OCI-LY7 (cell line): ENCODE results near the gene ACOT8. TPM values are rescaled to one million over a fixed set of nuclear protein-coding genes. Genes with fewer than 3 reads are reported as not detected.

Experiments used
- BruUV-seq: library from RNA; stranded (reverse); fragments of 400-500 nt; replicated peaks from 2 replicates; lab custom pipeline; 2021; lab: Mats Ljungman, UMichigan
- CTCF ChIA-PET: fragments of 300-600 bp; sonication (Branson Sonifier 250); formaldehyde crosslinking; loops from one replicate; lab custom pipeline; 2022; ENCODE audit warnings: antibody characterized with exemption; ENCODE audit not compliant: unreplicated experiment; lab: Charles Lee
- POLR2A ChIA-PET: fragments of 300-600 bp; sonication (Branson Sonifier 250); formaldehyde crosslinking; loops from one replicate; lab custom pipeline; 2022; ENCODE audit warnings: antibody characterized with exemption; lab: Charles Lee
- DNase-seq: peaks from one replicate; pipeline ENCODE4 v3.0.0-alpha.2; 2015; ENCODE audit warnings: low spot score
- H2AFZ ChIP-seq: fragments of 200-600 bp; sonication (generic), shearing (Covaris generic); 2 replicates; pipeline ENCODE4 v1.6.1; 2014; ENCODE audit warnings: mild to moderate bottlenecking, antibody characterized with exemption, low read length, moderate library complexity
- H3K27ac ChIP-seq: fragments of 200-600 bp; sonication (generic); 2 replicates; pipeline ENCODE4 v1.5.1; 2014; ENCODE audit warnings: mixed run types, low read depth, mild to moderate bottlenecking, moderate library complexity, low read length, inconsistent platforms; ENCODE audit not compliant: poor library complexity, severe bottlenecking
- H3K36me3 ChIP-seq: fragments of 200-600 bp; sonication (generic); 2 replicates; pipeline ENCODE4 v1.6.1; 2014; ENCODE audit warnings: mild to moderate bottlenecking, antibody characterized with exemption, low read length, moderate library complexity, mixed read lengths; ENCODE audit not compliant: insufficient read depth
- H3K4me1 ChIP-seq: fragments of 200-600 bp; sonication (generic); 2 replicates; pipeline ENCODE4 v1.5.1; 2014; ENCODE audit warnings: mild to moderate bottlenecking, low read length; ENCODE audit not compliant: insufficient read depth, poor library complexity, severe bottlenecking
- H3K4me2 ChIP-seq: fragments of 200-600 bp; sonication (generic); 2 replicates; pipeline ENCODE4 v1.6.1; 2014; ENCODE audit warnings: mild to moderate bottlenecking, low read length
- H3K4me3 ChIP-seq: fragments of 200-600 bp; sonication (generic); 2 replicates; pipeline ENCODE4 v1.5.1; 2014; ENCODE audit warnings: mild to moderate bottlenecking, low read depth, low read length; ENCODE audit not compliant: poor library complexity, severe bottlenecking
- H3K79me2 ChIP-seq: fragments of 200-600 bp; sonication (generic); 2 replicates; pipeline ENCODE4 v1.6.1; 2016; ENCODE audit warnings: low read depth, mild to moderate bottlenecking, low read length, moderate library complexity, mixed read lengths; ENCODE audit not compliant: insufficient read depth
- H3K9me2 ChIP-seq: fragments of 200-600 bp; sonication (generic); 2 replicates; pipeline ENCODE4 v1.6.1; 2016; ENCODE audit warnings: mild to moderate bottlenecking, low read length, mixed read lengths; ENCODE audit not compliant: insufficient read depth
- H3K9me3 ChIP-seq: fragments of 200-600 bp; sonication (generic); 2 replicates; pipeline ENCODE4 v1.6.1; 2014; ENCODE audit warnings: mild to moderate bottlenecking, mixed run types, low read length, mixed read lengths
- H4K20me1 ChIP-seq: fragments of 200-600 bp; sonication (generic); 2 replicates; pipeline ENCODE4 v1.6.1; 2014; ENCODE audit warnings: mild to moderate bottlenecking, antibody characterized with exemption, low read length, moderate library complexity, mixed read lengths; ENCODE audit not compliant: insufficient read depth
- EZH2phosphoT487 ChIP-seq: fragments of 200-600 bp; sonication (generic); IDR thresholded peaks from 2 replicates; pipeline ENCODE4 v1.6.1; 2018; ENCODE audit warnings: low read depth, borderline replicate concordance, mild to moderate bottlenecking, mixed run types, antibody characterized with exemption, low read length, moderate library complexity, mixed read lengths
- intact Hi-C: fragments of 100-400 bp; cut with micrococcal nuclease; formaldehyde crosslinking; loops from one replicate; pipeline ENCODE4 v1.10.0; 2022; ENCODE audit not compliant: unreplicated experiment
- total RNA-seq, 2 experiments: library from RNA; depleted of rRNA in 1 of 2; stranded (reverse); fragments of >200 nt in 1 of 2; shearing (Covaris generic) in 1 of 2; gene quantifications; 2 replicates each; pipeline ENCODE4 v1.2.3, GENCODE V29; 2014 to 2022
- TF ChIP-seq, protein P1 (sequence below): fragments of 200-600 bp; sonication (generic); conservative IDR thresholded peaks from 2 replicates; pipeline ENCODE4 v1.5.1; 2014; ENCODE audit warnings: mild to moderate bottlenecking, antibody characterized with exemption, low read length, moderate library complexity, mixed read lengths

ACOT8 gene
- total RNA-seq, 2 experiments from 2014 or later: 28.2 to 37.1 TPM

DNA sequence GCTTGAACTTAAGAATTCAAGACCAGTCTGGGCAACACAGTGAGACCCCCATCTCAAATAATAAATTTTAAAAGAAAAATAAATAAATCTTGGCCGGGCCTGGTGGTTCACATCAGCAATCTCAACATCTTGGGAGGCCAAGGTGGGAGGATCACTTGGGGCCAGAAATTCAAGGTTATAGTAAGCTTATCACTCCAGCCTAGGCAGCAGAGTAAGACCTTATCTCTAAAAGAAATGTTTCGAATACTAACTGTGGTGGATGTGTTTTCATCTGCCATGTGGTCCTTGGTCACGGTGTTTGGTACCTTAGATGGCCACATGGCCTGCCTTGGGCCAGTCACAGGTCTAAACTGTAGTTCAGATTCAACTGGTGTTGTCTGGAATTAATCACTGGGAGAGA is 39.0 kb downstream of the ACOT8 start:
- Histone ChIP-seq H3K36me3 (peaks cover 52% of the 10 kb centered on the region), H3K27ac (no peak overlapping the region), H3K4me3 (no peak overlapping the region), H3K4me1 (peaks cover 19% of the 10 kb centered on the region), H3K9me3 (no peaks in the 10 kb centered on the region), H3K79me2 (peaks cover 20% of the 10 kb centered on the region), H3K9me2 (no peaks in the 10 kb centered on the region), H2AFZ (no peak overlapping the region), H3K4me2 (no peak overlapping the region), H4K20me1 (no peaks in the 10 kb centered on the region)
- ChIA-PET POLR2A (no interaction called here), CTCF (no interaction called here)
- intact Hi-C loops: no loop called here
- TF ChIP-seq, protein P1, sequence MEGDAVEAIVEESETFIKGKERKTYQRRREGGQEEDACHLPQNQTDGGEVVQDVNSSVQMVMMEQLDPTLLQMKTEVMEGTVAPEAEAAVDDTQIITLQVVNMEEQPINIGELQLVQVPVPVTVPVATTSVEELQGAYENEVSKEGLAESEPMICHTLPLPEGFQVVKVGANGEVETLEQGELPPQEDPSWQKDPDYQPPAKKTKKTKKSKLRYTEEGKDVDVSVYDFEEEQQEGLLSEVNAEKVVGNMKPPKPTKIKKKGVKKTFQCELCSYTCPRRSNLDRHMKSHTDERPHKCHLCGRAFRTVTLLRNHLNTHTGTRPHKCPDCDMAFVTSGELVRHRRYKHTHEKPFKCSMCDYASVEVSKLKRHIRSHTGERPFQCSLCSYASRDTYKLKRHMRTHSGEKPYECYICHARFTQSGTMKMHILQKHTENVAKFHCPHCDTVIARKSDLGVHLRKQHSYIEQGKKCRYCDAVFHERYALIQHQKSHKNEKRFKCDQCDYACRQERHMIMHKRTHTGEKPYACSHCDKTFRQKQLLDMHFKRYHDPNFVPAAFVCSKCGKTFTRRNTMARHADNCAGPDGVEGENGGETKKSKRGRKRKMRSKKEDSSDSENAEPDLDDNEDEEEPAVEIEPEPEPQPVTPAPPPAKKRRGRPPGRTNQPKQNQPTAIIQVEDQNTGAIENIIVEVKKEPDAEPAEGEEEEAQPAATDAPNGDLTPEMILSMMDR: no peak
- no peak for TF ChIP-seq EZH2phosphoT487
- no peak for DNase-seq
- no TSS peak for BruUV-seq

DNA sequence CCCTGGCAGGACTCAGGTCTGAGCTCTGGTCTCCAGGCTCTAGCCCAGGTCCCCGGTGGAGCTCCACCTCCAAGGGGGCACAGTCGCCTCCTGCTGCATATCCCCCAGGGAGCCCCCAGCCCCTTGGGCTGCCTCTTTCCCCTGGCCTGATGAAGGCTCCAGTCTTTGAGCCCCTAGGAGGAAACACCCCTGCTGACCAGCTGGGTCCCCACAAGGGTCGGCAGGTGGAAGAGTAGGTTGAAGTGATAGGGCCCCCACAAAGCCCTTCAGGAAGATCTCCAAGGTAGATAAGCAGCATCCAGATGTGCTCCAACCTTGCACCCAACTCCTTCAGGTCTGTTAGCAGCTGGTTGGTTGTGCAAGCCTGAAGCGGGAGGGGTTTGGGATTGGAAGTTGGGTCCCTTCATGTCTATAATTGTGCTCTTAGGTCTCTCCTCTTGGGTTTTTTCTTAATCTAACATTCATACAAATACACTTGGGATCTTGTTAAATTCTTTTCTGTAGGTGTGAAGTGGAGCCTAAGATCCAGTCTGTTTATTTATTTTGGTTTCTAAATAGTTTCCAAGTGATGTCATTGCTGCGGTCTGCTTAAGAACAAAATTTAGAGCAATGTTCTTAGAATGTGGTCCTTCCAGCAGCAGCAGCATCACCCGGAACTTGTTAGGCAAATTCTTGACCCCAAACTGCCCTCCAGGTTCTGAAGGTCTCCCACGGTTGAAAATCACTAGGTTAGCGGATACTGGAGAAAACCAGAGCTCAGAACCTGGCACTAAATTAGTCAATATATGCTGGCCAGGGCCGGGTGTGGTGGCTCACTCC is 39.6 kb downstream of the ACOT8 start:
- ChIA-PET CTCF (no interaction called here), POLR2A (no interaction called here)
- Histone ChIP-seq H3K9me3 (no peaks in the 10 kb centered on the region), H3K79me2 (peaks cover 26% of the 10 kb centered on the region), H3K4me1 (peaks cover 19% of the 10 kb centered on the region), H3K4me3 (no peak overlapping the region), H4K20me1 (no peaks in the 10 kb centered on the region), H3K9me2 (no peaks in the 10 kb centered on the region), H3K4me2 (no peak overlapping the region), H2AFZ (no peak overlapping the region), H3K36me3 (peaks cover 59% of the 10 kb centered on the region), H3K27ac (no peak overlapping the region)
- intact Hi-C loops: no loop called here
- TF ChIP-seq, protein P1: no peak
- no peak for TF ChIP-seq EZH2phosphoT487
- no peak for DNase-seq
- no TSS peak for BruUV-seq

DNA sequence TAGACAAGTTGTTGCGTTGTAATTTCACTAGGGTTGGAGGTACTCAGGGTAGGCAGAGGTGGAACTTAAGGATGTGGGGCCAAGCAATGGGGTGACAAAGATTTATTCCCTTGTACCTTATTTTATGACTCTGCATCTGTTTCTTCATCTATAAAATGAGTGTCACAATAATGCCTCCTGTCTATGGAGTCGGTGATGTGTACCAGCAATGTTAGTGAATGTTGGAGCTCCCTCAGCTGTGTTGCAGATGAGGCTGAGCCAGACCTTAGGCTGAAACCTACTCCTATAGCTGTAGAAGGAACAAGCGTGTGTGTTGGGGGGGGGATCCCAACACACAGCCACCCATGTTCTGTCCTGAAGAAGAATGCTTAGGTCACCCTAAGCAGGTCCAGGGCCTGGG is 40.2 kb downstream of the ACOT8 start:
- Histone ChIP-seq H3K36me3 (peaks cover 62% of the 10 kb centered on the region), H3K4me3 (no peak overlapping the region), H3K4me1 (peaks cover 19% of the 10 kb centered on the region), H3K4me2 (no peak overlapping the region; the same call in 1 of the 2 replicates), H2AFZ (no peak overlapping the region), H3K27ac (no peak overlapping the region), H3K79me2 (peaks cover 28% of the 10 kb centered on the region), H4K20me1 (no peaks in the 10 kb centered on the region), H3K9me3 (peaks cover 2% of the 10 kb centered on the region; the same call in 1 of the 2 replicates), H3K9me2 (no peaks in the 10 kb centered on the region)
- POLR2A ChIA-PET: no interaction called here
- intact Hi-C loops: no loop called here
- no TSS peak for BruUV-seq
- CTCF ChIA-PET: no interaction called here
- TF ChIP-seq EZH2phosphoT487: no peak
- TF ChIP-seq, protein P1: no peak
- DNase-seq: no peak
